ENCODE measurements around the gene ANKRD33B.

- TF ChIP-seq CTCF (IDR thresholded peaks at IDR 0.05) (no peak), POLR2A (IDR thresholded peaks at IDR 0.05) (no peak)
Observed at GRCh38 chr5:10619649-10620048, 55.8 kb downstream of the ANKRD33B start.

All from esophagus squamous epithelium (tissue), 4 donors.